Activated CD4-positive, alpha-beta T cell treated with anti-CD3 and anti-CD28 coated beads, Interleukin-2, amount 10 ng/mL, durations not matched to agents 7 days and 5 days (primary cell): Measurements from ENCODE around the gene DEGS2. TPM values are rescaled to one million over a fixed set of nuclear protein-coding genes. Genes with fewer than 3 reads are reported as not detected.

Experiments
- CTCF ChIA-PET: fragments of 350-600 bp; sonication (Branson Sonifier 250); formaldehyde crosslinking; loops from one replicate; lab custom pipeline; 2021; ENCODE audit warnings: antibody characterized with exemption; lab: Charles Lee
- POLR2A ChIA-PET: fragments of 350-600 bp; sonication (Branson Sonifier 250); formaldehyde crosslinking; loops from one replicate; lab custom pipeline; 2021; ENCODE audit warnings: antibody characterized with exemption; lab: Charles Lee
- DNase-seq: peaks from one replicate; pipeline ENCODE4 v3.0.0-alpha.2; 2020
- H3K27ac Mint-ChIP-seq: one replicate; pipeline ENCODE4 v1.8.0; 2021; ENCODE audit warnings: mild to moderate bottlenecking, moderate library complexity, mixed read lengths
- H3K27me3 Mint-ChIP-seq: one replicate; pipeline ENCODE4 v1.8.0; 2021; ENCODE audit warnings: mixed read lengths
- H3K36me3 Mint-ChIP-seq: one replicate; pipeline ENCODE4 v1.8.0; 2021; ENCODE audit warnings: low read depth, mixed read lengths
- H3K4me1 Mint-ChIP-seq: one replicate; pipeline ENCODE4 v1.8.0; 2021; ENCODE audit warnings: mixed read lengths
- H3K4me3 Mint-ChIP-seq: one replicate; pipeline ENCODE4 v1.8.0; 2021; ENCODE audit warnings: mild to moderate bottlenecking, moderate library complexity, mixed read lengths
- H3K9me3 Mint-ChIP-seq: one replicate; pipeline ENCODE4 v1.8.0; 2021; ENCODE audit warnings: mixed read lengths
- total RNA-seq, 2 experiments: library from RNA; stranded (reverse); gene quantifications; one replicate each; pipeline ENCODE4 v1.2.3, GENCODE V29; 2021

Gene DEGS2
- total RNA-seq, 2 experiments from 2014 or later, result 0.15 to 0.23 TPM

GRCh38 chr14:100153560-100153959 is 5.9 kb downstream of the DEGS2 start:
- CTCF ChIA-PET, result interaction anchor here (1.1 kb wide), 1 partner anchor 75 kb away, joined by 6 read pairs; no protein-coding TSS in a partner anchor
- Mint-ChIP-seq H3K4me1 (peaks cover 3% of the 10 kb centered on the region), H3K4me3 (no peak overlapping the region), H3K27me3 (peaks cover 24% of the 10 kb centered on the region), H3K36me3 (peaks cover 6% of the 10 kb centered on the region), H3K27ac (no peak overlapping the region), H3K9me3 (peaks cover 7% of the 10 kb centered on the region)
- DNase-seq, result no peak
- POLR2A ChIA-PET, result no interaction called here

DNA sequence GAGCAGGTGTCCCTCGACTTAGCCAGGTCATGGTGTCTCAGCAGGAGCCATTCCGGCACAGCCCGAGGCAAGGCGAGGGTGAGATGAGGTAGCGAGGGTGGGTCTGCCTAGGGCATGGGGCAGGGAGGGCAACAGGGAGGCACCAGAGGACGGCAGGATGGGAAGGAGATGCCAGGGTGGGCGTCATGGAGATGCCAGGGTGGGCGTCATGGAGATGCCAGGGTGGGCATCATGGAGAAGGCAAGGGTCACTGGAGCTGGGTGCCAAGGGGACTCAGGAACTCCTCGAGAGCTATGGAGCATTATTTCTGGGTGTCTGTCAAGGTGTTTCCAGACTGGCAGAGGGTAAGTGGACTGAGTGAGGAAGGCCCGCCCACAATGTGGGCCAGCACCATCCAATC is 7.4 kb downstream of the DEGS2 start:
- POLR2A ChIA-PET, result no interaction called here
- peaks cover 7% of the 10 kb centered on the region for H3K9me3 Mint-ChIP-seq
- H3K36me3 Mint-ChIP-seq, result peaks cover 8% of the 10 kb centered on the region
- DNase-seq, result no peak
- H3K27ac Mint-ChIP-seq, result no peak overlapping the region
- H3K4me1 Mint-ChIP-seq, result peaks cover 15% of the 10 kb centered on the region
- peaks cover 14% of the 10 kb centered on the region for H3K27me3 Mint-ChIP-seq
- CTCF ChIA-PET, result interaction anchor here (1.4 kb wide), 1 partner anchor 41 kb away, joined by 5 read pairs; no protein-coding TSS in a partner anchor
- H3K4me3 Mint-ChIP-seq, result no peak overlapping the region

DNA sequence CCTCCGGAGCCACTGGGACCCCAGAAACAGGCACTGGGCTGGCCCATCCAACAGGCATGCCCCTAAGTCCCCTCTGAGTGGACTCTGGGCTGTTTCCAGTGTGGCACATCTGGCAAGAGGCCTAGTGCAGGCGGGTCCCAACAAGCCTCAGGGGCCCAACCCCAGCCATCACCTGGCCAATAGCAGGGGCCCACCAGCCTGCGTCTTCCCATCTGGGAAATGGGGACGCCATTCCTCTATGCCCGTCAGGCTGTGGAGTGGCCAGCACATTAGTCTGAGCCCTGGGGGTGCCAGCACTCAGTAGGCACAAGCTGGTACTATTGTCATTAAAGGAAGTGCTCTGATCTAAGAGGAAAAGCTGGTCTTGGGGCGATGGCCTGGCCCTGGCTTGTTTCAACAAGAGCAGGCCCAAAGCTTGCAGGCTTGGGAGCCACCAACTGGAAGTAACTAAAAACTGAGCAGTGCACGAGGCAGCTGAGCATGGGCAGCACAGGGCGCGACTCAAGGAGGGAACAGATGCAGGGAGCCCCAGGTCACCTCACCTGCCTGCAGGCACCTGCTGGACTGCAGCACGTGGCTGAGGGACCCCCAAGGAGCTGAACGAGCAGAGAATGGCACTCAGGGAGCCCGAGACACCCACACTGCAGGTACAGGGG is 8.4 kb downstream of the DEGS2 start:
- Mint-ChIP-seq H3K27ac (no peak overlapping the region), H3K4me1 (peaks cover 25% of the 10 kb centered on the region), H3K36me3 (peaks cover 8% of the 10 kb centered on the region), H3K27me3 (peaks cover 7% of the 10 kb centered on the region), H3K9me3 (peaks cover 7% of the 10 kb centered on the region), H3K4me3 (no peak overlapping the region)
- no peak for DNase-seq
- ChIA-PET POLR2A (no interaction called here), CTCF (interaction anchor here (1.2 to 1.4 kb wide), 2 partner anchors 8 to 42 kb away, joined by 5 read pairs; no protein-coding TSS in a partner anchor)

DNA sequence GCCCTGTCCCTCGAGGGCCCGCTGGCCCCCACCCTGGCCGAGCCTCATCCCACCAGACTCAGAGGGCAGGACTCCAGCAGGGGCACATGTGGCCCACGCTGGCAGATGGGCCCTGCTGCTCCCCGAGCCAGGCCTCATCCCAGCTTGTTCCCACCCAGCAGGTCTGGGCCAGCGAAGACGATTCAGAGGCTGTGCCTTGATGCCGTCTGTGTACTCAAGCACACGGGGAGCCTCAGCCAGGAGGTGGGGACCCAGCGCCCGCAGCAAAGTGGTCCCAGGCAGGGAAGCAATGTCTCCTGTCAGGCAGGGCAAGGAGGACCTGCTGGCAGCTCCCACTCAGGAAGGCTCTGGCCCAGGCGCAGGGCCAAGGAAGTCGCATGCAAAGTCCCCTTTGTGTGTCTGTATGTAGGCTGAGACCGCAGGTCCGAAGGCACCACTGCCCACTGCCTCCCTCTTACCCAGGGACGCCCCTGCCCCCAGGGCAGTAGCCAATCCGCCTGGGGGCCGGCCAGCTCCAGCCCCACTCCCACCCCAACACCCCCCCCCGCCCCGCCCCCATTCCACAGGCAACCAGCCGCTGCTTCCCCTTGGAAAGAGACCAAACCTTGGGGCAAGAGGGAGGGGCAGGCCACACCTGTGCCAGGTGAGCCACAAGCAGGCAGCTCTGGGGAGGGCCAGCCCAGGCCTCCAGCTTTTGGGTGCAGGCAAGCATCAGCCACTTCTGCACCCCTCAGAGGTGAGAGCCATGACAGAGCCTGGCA is 9.4 kb downstream of the DEGS2 start:
- DNase-seq, result no peak
- Mint-ChIP-seq H3K27ac (no peak overlapping the region), H3K36me3 (peaks cover 6% of the 10 kb centered on the region), H3K27me3 (peaks cover 1% of the 10 kb centered on the region), H3K4me1 (peaks cover 29% of the 10 kb centered on the region), H3K4me3 (no peak overlapping the region), H3K9me3 (peaks cover 3% of the 10 kb centered on the region)
- ChIA-PET POLR2A (no interaction called here), CTCF (interaction anchor here (1.1 kb wide), 1 partner anchor 35 kb away, joined by 3 read pairs; no protein-coding TSS in a partner anchor)

- Mint-ChIP-seq H3K36me3 (peaks cover 4% of the 10 kb centered on the region), H3K27ac (peak overlapping the region; percentile 60), H3K27me3 (no peaks in the 10 kb centered on the region), H3K4me3 (peak overlapping the region; percentile 51), H3K9me3 (no peaks in the 10 kb centered on the region), H3K4me1 (peaks cover 29% of the 10 kb centered on the region)
- ChIA-PET POLR2A (no interaction called here), CTCF (interaction anchor here (1.1 kb wide), 2 partner anchors 9 to 34 kb away, joined by 3 read pairs; no protein-coding TSS in a partner anchor)
- DNase-seq, result no peak
These were observed 10.4 kb downstream of the DEGS2 start for GRCh38 chr14:100148837-100149731.

- ChIA-PET CTCF (interaction anchor here (1.0 to 1.1 kb wide), 2 partner anchors 8 to 31 kb away, joined by 3 to 4 read pairs; no protein-coding TSS in a partner anchor), POLR2A (no interaction called here)
- Mint-ChIP-seq H3K36me3 (peaks cover 12% of the 10 kb centered on the region), H3K27ac (peak overlapping the region; percentile 69), H3K9me3 (no peaks in the 10 kb centered on the region), H3K4me1 (peaks cover 29% of the 10 kb centered on the region), H3K4me3 (peak overlapping the region; percentile 51), H3K27me3 (no peaks in the 10 kb centered on the region)
- no peak for DNase-seq
These were observed 11.6 kb downstream of the DEGS2 start for GRCh38 chr14:100147691-100148464.

DNA sequence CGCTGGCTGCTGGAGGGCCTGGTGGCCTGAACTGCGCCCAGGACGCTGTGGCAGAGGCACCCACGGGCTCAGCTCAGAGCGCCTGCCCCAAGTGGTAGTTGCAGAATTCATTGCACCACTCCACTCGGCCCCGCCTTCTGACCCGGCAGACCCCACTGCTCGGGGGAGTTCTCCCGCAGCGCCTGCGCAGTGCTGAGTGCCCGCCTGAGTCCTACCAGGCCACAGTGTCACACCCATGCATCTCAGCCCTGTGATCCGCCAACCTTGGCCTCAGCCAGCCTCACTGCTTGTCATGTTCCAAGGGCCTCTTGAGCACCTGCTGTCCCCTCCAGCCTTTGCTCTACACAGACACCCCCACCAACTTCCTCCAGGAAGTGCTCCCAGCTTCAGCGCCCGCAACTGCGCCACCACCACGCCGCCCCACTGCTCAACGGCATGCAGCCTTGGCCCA is 12.2 kb downstream of the DEGS2 start:
- Mint-ChIP-seq H3K4me1 (peaks cover 29% of the 10 kb centered on the region), H3K27ac (peak overlapping the region; percentile 76), H3K4me3 (no peak overlapping the region), H3K9me3 (no peaks in the 10 kb centered on the region), H3K27me3 (no peaks in the 10 kb centered on the region), H3K36me3 (peaks cover 14% of the 10 kb centered on the region)
- DNase-seq, result peak; percentile 50
- ChIA-PET POLR2A (no interaction called here), CTCF (interaction anchor here (1.0 kb wide), 1 partner anchor 30 kb away, joined by 4 read pairs; no protein-coding TSS in a partner anchor)

DNA sequence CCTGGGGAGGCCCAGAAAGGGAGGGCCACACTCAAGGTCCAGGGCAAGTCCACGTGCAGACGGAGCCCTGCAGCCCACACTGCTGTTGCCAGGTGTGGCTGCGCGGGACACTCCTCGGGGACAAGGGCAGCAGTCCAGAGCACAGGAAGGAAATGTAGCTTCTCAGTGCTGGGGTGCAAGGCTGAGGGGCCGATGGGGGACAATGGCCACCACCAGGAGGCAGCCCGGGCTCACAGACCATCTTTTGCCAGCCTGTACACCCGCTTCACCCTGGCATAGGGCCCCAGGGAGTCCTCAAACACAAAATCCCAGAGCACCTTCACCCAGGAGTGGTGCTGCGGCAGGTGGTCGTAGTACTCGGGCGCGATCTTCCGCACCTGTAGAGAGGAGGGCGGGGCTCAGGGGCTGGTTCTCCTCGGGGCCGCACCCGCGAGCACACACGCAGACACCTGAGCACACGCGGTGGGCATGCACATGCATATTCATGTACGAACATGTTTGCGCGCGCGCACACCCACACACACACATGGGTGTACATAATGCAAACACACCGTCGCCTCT is 12.8 kb downstream of the DEGS2 start:
- Mint-ChIP-seq H3K4me1 (peaks cover 29% of the 10 kb centered on the region), H3K27me3 (no peaks in the 10 kb centered on the region), H3K4me3 (no peak overlapping the region), H3K9me3 (no peaks in the 10 kb centered on the region), H3K27ac (peak overlapping the region; percentile 64), H3K36me3 (peaks cover 18% of the 10 kb centered on the region)
- DNase-seq, result no peak
- ChIA-PET POLR2A (no interaction called here), CTCF (interaction anchor here (1.0 to 1.3 kb wide), 3 partner anchors 12 to 67 kb away, joined by 3 to 5 read pairs (median 4); no protein-coding TSS in a partner anchor)

DNA sequence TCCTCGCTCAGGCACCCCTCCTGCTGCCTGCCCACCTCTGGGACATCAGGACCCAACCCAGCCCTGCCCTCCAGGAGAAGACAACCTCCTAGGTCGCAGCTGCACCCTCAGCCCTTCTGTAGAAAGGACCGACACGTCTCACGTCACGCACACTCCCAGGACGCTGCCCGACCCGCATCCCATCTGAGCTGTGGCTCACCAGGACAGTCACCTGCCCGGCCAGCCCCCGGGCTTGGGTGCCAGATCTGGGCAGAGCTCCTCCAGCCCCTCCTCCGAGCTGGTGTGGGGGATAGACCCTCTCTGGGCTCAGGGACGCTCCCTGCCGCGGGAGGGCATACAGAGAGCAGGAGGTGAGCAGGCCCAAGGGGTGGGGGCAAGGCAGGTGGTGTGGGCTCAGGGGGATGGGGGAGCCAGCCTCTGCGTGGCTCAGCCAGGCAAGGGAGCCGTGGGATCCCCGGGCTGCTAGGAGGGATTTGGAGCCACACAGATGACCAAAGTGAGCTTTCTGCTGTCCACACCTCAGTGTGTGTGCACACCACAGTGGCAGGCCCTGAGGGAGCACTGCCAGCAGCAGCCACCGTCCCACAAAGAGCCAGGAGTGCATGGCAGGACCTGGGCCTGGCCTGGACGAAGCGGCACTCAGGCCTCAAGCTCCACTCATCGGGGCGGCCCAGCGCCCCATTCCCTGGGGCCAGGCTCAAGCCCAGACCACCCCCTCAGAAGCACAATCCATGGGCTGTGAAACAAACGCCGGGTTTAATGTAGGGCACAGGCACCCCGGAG is 13.6 kb downstream of the DEGS2 start:
- H3K4me1 Mint-ChIP-seq, result peaks cover 29% of the 10 kb centered on the region
- ChIA-PET CTCF (interaction anchor here (1.2 to 1.3 kb wide), 3 partner anchors 9 to 67 kb away, joined by 3 to 5 read pairs (median 3); no protein-coding TSS in a partner anchor), POLR2A (no interaction called here)
- H3K9me3 Mint-ChIP-seq, result no peaks in the 10 kb centered on the region
- no peak for DNase-seq
- H3K36me3 Mint-ChIP-seq, result peaks cover 19% of the 10 kb centered on the region
- H3K27ac Mint-ChIP-seq, result peak overlapping the region; percentile 64
- H3K27me3 Mint-ChIP-seq, result no peaks in the 10 kb centered on the region
- no peak overlapping the region for H3K4me3 Mint-ChIP-seq

GRCh38 chr14:100144996-100145646 is 14.3 kb downstream of the DEGS2 start:
- Mint-ChIP-seq H3K27me3 (no peaks in the 10 kb centered on the region), H3K9me3 (no peaks in the 10 kb centered on the region), H3K4me3 (no peak overlapping the region), H3K4me1 (peaks cover 29% of the 10 kb centered on the region), H3K36me3 (peaks cover 24% of the 10 kb centered on the region), H3K27ac (no peak overlapping the region)
- no peak for DNase-seq
- POLR2A ChIA-PET, result no interaction called here
- CTCF ChIA-PET, result interaction anchor here (1.3 kb wide), 1 partner anchor 10 kb away, joined by 3 read pairs; no protein-coding TSS in a partner anchor
